Measurements from ENCODE around the gene ARIH2. TPM values are rescaled to one million over a fixed set of nuclear protein-coding genes. Genes with fewer than 3 reads are reported as not detected.

The ARIH2 gene
- polyA plus RNA-seq, 1 donor from 2014 or later: 153 TPM

DNA sequence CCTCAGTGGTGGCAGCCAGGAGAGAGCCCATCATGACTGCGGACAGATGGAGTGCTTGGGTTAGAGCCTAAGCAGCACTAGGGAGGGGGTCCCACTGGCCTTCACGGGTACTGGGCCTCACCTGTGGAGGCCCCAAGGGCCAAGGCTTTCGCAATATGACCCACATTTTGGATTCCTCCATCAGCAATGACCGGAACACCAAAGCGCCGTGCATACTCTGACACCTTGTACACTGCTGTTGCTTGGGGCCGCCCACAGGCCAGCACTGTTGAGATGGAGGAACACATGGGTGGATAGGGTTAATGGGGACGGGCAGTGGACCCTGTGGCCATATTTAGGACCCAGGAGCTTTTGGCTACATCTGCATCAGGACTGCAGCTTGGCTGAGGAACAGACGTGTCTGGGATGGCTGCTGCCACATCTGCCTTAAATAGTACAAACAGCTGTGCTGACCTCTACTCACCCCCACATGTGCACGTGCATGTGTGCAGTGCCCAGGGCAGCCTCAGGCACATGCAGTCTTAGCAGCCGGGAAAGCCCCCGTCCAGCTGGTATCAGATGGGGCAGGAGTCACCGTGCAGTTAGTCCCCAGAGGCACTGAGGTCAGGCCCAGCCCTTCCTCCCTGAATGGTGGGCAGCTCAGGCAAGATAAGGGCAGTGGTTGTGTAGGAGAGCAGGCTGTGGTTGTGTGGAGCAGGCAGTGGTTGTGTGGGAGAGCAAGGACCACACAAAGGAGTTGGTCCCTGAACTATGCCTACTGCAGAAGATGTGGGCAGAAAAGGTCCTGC, 106.6 kb downstream of the ARIH2 start:
- peaks cover 18% of the 10 kb centered on the region for H3K79me2 ChIP-seq (replicated peaks; ENCODE audit: insufficient read depth, low read length)

DNA sequence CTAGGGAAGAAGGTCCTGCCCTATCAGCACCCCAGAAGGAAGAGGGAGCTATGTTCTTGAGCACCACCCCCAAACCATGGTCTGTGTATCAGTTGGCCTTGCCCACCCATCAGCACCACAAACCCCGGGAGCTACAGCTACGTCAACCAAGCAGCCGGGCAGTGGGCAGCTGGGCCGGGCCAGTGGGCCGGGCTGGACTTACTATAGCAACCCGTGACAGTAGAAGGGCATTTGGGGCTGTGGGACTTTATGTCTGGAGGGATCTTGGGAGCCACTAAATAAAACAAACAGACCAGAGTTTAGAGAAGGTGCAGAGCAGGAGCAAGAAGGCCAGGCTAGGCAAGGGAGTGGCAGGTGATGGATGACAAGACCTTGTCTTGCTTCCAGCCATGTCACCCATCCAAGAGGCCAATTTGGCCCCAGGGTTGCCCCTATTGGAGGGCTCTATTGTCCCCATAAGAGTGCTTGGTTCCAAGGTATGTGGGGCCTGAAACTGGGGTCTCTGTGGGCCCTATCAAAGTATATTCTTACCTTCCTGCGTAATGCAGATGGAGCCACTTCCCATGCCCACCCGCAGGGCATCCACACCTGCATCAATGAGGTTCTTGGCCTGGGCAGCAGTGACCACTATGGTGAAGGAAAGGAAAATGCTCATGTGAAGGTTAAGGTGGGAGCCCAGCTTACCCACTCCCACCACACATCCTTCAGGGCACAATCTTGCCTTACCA, 107.3 kb downstream of the ARIH2 start:
- no peaks in the 10 kb centered on the region for H3K9me3 ChIP-seq (ENCODE audit: low read length)
- no peaks in the 10 kb centered on the region for H3K9me2 ChIP-seq (ENCODE audit: insufficient read depth, low read length)
- H3K4me2 ChIP-seq (ENCODE audit: low read length): no peak overlapping the region
- H3F3A ChIP-seq (ENCODE audit: insufficient read depth, low read length, poor library complexity, severe bottlenecking): no peaks in the 10 kb centered on the region
- peaks cover 14% of the 10 kb centered on the region for H3K79me2 ChIP-seq (replicated peaks; ENCODE audit: insufficient read depth, low read length)
- H4K20me1 ChIP-seq (ENCODE audit: insufficient read depth): no peaks in the 10 kb centered on the region
- no peaks in the 10 kb centered on the region for H3K36me3 ChIP-seq (ENCODE audit: insufficient read depth, low read length)
- H3K9ac ChIP-seq (ENCODE audit: low read length): no peak overlapping the region
- no peaks in the 10 kb centered on the region for H3K27me3 ChIP-seq (ENCODE audit: insufficient read depth, low read depth, low read length)
- no peak overlapping the region for H3K27ac ChIP-seq (ENCODE audit: low read length)
- H3K4me3 ChIP-seq (ENCODE audit: low read length): no peak overlapping the region
- no peak overlapping the region for H2AFZ ChIP-seq (ENCODE audit: low read depth, low read length)
- TF ChIP-seq SMC3 (conservative IDR thresholded peaks at IDR 0.05; ENCODE audit: poor library complexity) (no peak), POLR2AphosphoS5 (IDR thresholded peaks at IDR 0.05) (no peak), MXI1 (conservative IDR thresholded peaks at IDR 0.05; ENCODE audit: poor library complexity, severe bottlenecking) (no peak), EP300 (conservative IDR thresholded peaks at IDR 0.05; ENCODE audit: poor library complexity, severe bottlenecking) (no peak), TAF1 (IDR thresholded peaks at IDR 0.05; ENCODE audit: low read depth) (no peak), EZH2 (IDR thresholded peaks at IDR 0.05; ENCODE audit: borderline replicate concordance, insufficient read depth, low read length, poor library complexity, severe bottlenecking) (no peak)
- TF ChIP-seq, protein P1, sequence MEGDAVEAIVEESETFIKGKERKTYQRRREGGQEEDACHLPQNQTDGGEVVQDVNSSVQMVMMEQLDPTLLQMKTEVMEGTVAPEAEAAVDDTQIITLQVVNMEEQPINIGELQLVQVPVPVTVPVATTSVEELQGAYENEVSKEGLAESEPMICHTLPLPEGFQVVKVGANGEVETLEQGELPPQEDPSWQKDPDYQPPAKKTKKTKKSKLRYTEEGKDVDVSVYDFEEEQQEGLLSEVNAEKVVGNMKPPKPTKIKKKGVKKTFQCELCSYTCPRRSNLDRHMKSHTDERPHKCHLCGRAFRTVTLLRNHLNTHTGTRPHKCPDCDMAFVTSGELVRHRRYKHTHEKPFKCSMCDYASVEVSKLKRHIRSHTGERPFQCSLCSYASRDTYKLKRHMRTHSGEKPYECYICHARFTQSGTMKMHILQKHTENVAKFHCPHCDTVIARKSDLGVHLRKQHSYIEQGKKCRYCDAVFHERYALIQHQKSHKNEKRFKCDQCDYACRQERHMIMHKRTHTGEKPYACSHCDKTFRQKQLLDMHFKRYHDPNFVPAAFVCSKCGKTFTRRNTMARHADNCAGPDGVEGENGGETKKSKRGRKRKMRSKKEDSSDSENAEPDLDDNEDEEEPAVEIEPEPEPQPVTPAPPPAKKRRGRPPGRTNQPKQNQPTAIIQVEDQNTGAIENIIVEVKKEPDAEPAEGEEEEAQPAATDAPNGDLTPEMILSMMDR (IDR thresholded peaks at IDR 0.05; ENCODE audit: poor library complexity, severe bottlenecking): no peak
- TF ChIP-seq, protein P2, sequence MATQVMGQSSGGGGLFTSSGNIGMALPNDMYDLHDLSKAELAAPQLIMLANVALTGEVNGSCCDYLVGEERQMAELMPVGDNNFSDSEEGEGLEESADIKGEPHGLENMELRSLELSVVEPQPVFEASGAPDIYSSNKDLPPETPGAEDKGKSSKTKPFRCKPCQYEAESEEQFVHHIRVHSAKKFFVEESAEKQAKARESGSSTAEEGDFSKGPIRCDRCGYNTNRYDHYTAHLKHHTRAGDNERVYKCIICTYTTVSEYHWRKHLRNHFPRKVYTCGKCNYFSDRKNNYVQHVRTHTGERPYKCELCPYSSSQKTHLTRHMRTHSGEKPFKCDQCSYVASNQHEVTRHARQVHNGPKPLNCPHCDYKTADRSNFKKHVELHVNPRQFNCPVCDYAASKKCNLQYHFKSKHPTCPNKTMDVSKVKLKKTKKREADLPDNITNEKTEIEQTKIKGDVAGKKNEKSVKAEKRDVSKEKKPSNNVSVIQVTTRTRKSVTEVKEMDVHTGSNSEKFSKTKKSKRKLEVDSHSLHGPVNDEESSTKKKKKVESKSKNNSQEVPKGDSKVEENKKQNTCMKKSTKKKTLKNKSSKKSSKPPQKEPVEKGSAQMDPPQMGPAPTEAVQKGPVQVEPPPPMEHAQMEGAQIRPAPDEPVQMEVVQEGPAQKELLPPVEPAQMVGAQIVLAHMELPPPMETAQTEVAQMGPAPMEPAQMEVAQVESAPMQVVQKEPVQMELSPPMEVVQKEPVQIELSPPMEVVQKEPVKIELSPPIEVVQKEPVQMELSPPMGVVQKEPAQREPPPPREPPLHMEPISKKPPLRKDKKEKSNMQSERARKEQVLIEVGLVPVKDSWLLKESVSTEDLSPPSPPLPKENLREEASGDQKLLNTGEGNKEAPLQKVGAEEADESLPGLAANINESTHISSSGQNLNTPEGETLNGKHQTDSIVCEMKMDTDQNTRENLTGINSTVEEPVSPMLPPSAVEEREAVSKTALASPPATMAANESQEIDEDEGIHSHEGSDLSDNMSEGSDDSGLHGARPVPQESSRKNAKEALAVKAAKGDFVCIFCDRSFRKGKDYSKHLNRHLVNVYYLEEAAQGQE (IDR thresholded peaks at IDR 0.05; ENCODE audit: borderline replicate concordance): no peak

More for the DNA sequence above, 106.6 kb downstream of the ARIH2 start:
- no peaks in the 10 kb centered on the region for H3K9me2 ChIP-seq (ENCODE audit: insufficient read depth, low read length)
- H3K4me3 ChIP-seq (ENCODE audit: low read length): no peak overlapping the region
- no peaks in the 10 kb centered on the region for H3F3A ChIP-seq (ENCODE audit: insufficient read depth, low read length, poor library complexity, severe bottlenecking)
- H3K9ac ChIP-seq (ENCODE audit: low read length): no peak overlapping the region
- no peaks in the 10 kb centered on the region for H3K27me3 ChIP-seq (ENCODE audit: insufficient read depth, low read depth, low read length)
- no peak overlapping the region for H3K4me2 ChIP-seq (ENCODE audit: low read length)
- no peak overlapping the region for H3K27ac ChIP-seq (ENCODE audit: low read length)
- TF ChIP-seq, protein P2 (IDR thresholded peaks at IDR 0.05; ENCODE audit: borderline replicate concordance): no peak
- TF ChIP-seq EZH2 (IDR thresholded peaks at IDR 0.05; ENCODE audit: borderline replicate concordance, insufficient read depth, low read length, poor library complexity, severe bottlenecking) (no peak), POLR2AphosphoS5 (IDR thresholded peaks at IDR 0.05) (no peak), MXI1 (conservative IDR thresholded peaks at IDR 0.05; ENCODE audit: poor library complexity, severe bottlenecking) (no peak), TAF1 (IDR thresholded peaks at IDR 0.05; ENCODE audit: low read depth) (no peak), SMC3 (conservative IDR thresholded peaks at IDR 0.05; ENCODE audit: poor library complexity) (no peak), EP300 (conservative IDR thresholded peaks at IDR 0.05; ENCODE audit: poor library complexity, severe bottlenecking) (no peak), RAD21 (conservative IDR thresholded peaks at IDR 0.05) (no peak)
- TF ChIP-seq, protein P1 (IDR thresholded peaks at IDR 0.05; ENCODE audit: poor library complexity, severe bottlenecking): no peak
- H4K20me1 ChIP-seq (ENCODE audit: insufficient read depth): no peaks in the 10 kb centered on the region
- H3K36me3 ChIP-seq (ENCODE audit: insufficient read depth, low read length): no peaks in the 10 kb centered on the region
- no peak overlapping the region for H2AFZ ChIP-seq (ENCODE audit: low read depth, low read length)
- H3K9me3 ChIP-seq (ENCODE audit: low read length): no peaks in the 10 kb centered on the region
